Measurements from ENCODE around the gene TOX2.
A peak's percentile ranks its signal among the peaks of the same experiment; 100 is the strongest.

Gene TOX2, protein sequence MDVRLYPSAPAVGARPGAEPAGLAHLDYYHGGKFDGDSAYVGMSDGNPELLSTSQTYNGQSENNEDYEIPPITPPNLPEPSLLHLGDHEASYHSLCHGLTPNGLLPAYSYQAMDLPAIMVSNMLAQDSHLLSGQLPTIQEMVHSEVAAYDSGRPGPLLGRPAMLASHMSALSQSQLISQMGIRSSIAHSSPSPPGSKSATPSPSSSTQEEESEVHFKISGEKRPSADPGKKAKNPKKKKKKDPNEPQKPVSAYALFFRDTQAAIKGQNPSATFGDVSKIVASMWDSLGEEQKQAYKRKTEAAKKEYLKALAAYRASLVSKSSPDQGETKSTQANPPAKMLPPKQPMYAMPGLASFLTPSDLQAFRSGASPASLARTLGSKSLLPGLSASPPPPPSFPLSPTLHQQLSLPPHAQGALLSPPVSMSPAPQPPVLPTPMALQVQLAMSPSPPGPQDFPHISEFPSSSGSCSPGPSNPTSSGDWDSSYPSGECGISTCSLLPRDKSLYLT

GRCh38 chr20:43914311-43915210, at the start of gene TOX2:
Gene TOX2, plus strand, starts transcription at chr20:43914852. Its CDS starts 40 bp downstream, at chr20:43914892.
- DNase-seq: peak; percentile 65 to 80 (median 71)

GRCh38 chr20:43868091-43868490, 46.6 kb upstream of the TOX2 start:
- DNase-seq: no peak

- no peak for DNase-seq
These were observed 44.2 kb upstream of the TOX2 start for GRCh38 chr20:43870484-43870883.

- DNase-seq: no peak
These were observed 35.9 kb upstream of the TOX2 start for GRCh38 chr20:43878776-43879175.

- DNase-seq: no peak
These were observed 20.7 kb upstream of the TOX2 start for GRCh38 chr20:43893930-43894329.

GRCh38 chr20:43894491-43894890, 20.2 kb upstream of the TOX2 start:
- no peak for DNase-seq

DNA sequence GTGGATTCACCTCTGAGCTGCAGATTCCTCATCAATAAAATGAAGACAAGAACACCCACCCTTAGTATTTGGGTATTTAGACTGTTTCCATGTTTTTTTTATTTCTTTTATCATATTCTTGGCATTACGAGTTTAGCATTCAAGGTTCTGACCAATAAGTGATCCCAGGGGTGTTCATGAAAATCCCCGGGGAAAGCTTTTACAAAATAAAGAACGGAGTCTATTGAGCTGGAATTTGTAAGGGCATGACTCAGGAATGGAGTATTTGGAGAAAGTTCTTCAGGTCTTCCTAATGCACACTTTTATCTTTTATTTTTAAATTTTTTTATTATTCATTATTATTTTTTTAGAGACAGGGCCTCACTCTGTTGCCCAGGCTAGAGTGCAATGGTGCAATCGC, 19.4 kb upstream of the TOX2 start:
- no peak for DNase-seq

DNA sequence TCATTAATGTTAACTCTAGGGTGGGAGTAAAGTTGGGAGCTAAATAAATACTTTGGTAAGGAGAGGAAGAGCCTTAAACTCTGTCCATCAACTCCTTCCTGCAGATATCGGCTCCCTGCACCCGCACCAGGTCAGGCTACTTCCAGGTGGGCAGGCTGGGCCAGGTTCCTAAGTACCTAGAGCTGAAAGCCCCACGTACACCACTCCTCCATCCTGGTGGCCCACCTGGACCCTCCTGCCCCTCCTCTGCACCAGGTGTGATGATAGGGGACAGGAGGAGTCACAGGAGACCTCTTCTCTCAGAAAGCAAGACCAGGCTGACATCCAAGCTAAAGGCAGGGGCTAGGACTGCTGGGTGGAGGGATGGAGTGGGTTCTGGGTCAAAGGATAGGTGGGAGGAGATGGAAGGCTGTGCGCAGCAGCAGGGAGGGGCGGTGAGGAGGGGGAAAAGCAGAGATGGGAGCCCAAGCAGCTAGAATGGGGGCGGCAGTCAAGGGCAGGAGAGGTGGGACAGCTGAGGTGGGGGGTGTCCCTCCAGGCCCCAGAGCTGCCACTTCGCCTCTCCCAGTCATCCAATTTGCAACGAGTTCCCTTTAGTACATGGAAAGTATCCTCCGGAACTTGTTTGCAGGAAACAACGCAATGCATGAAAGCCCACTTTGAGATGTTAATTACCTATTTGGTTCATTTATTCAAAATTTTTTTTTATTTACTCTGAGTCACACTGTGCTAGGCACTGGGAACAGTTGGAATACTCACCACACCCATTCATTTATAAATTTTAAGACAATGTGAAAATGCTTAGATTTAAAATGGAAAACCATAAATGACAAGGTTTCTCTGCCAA, 15.2 kb upstream of the TOX2 start:
- no peak for DNase-seq

DNA sequence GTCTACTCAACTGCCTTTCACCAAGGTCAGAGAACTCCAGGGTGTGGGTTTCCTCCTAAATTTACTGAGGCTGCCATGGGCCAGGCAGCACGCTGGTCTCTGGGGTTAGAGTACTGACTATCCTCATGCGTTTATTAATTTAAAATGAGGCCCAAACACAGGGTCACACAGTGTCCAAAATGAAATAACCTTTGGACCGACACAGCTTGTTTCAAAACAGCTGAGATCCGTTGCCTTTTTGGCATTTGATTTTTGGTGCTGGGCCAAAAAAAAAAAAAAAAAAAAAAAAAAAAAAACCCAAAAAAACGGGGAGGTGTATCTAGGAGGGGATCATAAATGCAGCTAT, 14.6 kb upstream of the TOX2 start:
- DNase-seq: no peak

DNA sequence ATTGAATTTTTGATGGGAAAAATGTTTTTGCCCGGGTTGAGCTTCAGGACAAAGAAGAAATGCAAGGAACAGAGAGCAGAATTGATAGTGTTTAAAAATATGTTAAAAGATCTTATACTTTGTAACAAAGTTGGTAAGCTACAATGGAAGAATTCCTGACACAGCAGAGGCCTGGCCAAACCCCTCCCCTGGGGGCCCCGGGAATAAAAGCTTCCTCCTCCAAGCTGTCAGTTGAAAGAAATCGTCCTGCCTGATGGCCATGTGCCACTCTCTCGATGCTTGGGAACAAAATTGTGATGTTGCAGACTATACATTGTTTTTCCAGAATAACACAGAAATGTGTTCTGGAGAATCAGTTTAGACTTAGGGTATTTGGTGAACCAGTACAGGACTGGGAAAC, 14.2 kb upstream of the TOX2 start:
- no peak for DNase-seq

- DNase-seq: no peak
These were observed 13.4 kb upstream of the TOX2 start for GRCh38 chr20:43901296-43901695.

- peak in 2 of 3 experiments; percentile 25 to 71 for DNase-seq
These were observed 10.5 kb upstream of the TOX2 start for GRCh38 chr20:43903953-43904826.

- no peak for DNase-seq
These were observed 9.8 kb upstream of the TOX2 start for GRCh38 chr20:43904827-43905177.

GRCh38 chr20:43906505-43907034, 8.1 kb upstream of the TOX2 start:
- DNase-seq: no peak

DNA sequence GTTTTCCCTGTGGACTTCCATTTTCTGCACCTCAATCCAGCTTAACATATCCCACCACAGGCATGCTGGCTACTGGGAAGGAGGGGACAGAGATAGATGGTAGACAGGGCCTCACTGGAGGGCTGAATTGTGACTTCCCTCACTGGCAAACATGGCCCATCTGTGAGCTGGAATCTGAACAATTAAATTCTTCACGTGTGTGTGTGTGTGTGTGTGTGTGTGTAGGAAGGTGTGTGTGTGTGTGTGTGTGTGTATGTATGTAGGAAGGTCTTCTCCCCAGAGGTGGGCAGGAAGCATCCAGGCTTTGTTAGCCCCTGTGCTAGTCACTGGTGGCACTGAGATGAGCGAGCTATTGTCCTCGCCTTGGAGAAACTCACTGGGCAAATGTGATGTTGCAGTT, 5.4 kb upstream of the TOX2 start:
- DNase-seq: no peak

- peak in 1 of 3 experiments; percentile 31 for DNase-seq
These were observed 4.9 kb upstream of the TOX2 start for GRCh38 chr20:43909720-43910119.

- no peak for DNase-seq
These were observed 4.1 kb upstream of the TOX2 start for GRCh38 chr20:43910564-43910963.

GRCh38 chr20:43911066-43911465, 3.6 kb upstream of the TOX2 start:
- DNase-seq: no peak

DNA sequence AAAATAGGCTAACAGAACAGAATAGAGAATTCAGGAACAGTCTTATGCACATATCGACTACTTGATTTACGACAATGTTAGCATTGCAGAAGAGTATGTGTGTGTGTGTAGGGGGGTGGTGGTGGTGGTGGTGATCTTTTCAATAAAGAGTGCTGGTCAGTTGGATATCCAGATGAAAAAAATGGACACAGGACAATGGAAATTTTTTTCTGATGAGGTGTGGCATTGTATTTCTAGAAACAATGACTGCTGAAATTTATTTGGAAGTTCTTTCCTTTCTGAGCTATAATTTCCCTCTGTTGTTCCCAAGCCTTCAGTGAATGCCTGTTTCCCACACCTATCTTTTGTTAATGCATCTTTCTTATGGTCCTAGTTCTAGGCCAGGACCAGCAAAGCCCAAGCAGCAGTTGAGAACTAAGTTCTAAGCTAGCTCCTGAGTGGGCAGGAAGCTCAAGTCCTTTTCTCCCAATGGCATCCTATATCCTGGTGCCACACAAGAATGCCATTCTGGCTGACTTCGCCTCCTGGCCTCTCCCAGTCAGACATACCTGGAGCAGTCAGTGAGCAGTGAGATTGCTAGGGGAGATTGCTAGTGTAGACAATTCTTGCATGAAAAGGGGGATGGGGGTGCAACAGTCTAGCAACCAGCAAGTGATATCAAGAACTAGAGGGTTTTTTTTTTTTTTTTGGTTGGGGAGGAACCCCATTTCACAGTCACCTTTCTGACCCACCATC, 1.2 kb upstream of the TOX2 start:
- DNase-seq: no peak

DNA sequence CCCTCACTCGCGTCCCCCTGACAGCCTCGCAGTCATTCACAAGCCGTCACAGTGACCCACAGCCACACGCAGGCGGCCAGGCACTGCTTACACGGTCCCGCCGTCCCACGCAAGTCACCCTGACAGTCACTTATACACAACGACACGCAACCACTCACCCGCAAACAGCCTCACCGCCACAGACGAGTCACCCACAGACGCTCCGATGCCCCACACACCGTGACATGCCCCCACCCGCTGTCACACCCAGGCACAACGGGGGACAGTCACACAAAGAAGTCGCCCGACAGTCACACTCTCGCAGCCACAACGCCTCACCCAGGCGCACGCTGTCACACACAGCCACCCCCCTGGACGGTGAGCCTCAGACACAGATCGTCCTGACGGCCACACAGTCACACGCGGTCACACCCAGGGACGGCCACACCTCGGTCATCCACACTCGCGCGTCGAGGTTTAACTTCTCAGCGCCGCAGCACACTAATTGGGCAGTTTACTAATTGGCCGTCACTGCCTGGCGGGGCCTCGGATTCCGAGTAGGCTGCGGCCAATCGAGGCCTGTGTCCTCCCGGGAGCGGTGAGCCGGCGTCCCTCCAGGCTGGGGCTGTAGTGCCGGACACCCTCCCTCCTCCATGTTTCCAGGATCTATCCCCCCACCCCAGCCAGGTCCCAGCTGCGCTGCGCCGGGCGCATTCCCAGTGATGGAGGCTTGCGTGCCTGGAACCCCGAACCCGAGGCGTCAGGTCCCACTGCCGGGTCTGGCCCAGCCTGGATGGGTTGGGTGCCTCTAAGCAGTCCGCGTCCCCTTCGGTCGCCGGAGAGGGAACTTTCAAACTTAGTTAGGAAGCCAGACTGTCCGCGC, 790 bp downstream of the TOX2 start:
- DNase-seq: peak in 1 of 3 experiments; percentile 18
